HG02642 (cell line): Measurements from ENCODE around the gene RNF215.
"Not testable (repeated sequence)": the region's sequence is repeated elsewhere in the genome, so short reads cannot be mapped to it uniquely, and the experiment has no call there.

Experiments used
- ATAC-seq: cut with Tn5 transposase; IDR thresholded peaks from one replicate; pipeline ENCODE4 v1.9.1; 2021; ENCODE audit warnings: mild to moderate bottlenecking; ENCODE audit not compliant: unreplicated experiment, poor library complexity

Gene RNF215

DNA sequence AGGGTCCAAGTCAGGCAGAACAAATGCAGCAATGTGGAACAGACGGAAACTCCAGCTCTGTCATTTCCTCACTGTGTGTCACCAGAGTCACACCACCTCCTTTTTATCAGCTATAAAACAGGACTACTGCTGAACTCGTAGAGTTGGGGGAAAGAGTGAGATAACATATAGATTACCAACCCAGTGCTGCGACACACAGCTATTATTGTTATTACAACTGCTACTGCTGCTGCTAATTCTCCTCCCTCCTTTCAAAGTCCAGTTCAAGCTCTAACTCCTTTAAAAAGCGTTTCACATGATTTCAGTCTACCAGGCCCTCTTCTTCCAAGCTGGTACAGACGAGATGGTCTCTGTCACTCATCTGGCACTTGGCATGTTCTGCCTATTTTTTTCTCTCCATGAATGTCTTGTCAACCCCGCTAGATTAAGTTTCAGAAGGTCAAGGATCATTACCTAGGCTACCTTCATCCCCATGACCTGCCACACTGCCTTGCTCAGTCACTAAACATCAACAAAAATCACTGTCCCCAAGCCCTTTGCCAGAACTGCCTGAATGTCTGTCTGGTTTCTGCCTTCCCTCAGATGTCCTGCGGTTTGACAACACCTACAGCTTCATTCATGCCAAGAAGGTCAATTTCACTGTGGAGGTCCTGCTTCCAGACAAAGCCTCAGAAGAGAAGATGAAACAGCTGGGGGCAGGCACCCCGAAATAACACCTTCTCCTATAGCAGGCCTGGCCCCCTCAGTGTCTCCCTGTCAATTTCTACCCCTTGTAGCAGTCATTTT is 34.7 kb upstream of the RNF215 start:
- ATAC-seq: no peak

DNA sequence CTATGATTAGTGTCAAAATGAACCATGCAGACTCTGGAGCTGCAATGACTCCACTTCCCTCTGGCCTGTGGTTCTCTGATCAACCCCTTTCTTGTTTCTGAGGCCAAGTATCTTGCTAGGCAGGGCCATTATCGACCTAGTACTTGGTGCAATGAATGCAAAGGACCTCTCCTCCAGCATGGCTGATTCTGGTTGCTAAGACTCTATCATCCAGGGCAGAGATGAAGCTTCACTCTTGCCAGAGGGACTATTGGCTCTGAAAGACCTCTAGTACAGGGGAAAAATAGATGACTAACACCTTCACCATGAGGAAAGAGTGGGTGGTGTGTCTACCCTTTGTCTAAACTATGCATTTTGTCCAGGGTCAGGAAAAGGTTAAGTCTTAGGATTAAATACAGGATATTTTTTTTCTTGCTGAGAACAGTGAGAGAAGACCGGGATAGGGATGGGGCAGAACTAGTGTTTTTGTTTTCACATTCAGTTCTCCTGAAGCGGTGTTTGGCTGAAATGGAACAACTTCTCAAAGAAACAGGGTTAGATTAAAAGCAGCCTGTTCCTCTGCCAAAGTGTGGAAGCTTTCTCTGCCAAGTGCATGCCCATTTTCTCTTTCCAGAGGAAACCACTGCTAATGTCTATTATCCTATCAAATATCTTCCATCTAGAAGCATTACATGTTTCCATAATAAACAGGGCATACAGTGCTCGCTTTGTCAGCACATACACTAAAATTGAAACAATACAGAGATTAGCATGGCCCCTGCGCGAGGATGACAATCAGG is 33.3 kb upstream of the RNF215 start:
- no peak for ATAC-seq

DNA sequence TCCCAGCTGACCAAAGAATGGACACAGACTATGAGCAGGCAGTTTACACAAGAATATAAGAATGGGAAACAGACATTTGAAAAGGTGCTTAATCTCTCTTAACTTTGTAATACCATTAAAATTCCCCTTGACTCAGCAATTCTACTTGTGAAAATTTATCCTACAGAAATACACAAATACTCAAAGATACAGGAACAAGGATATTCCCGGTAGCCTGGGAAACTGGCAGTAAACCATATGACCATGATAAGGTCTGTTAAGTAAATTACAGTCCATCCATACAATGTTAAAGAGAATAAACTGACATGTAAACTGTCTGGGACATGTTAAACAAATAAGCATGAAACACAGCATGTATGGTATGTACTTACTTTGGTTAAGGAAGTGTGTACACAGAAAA is 29.6 kb upstream of the RNF215 start:
- ATAC-seq: no peak

DNA sequence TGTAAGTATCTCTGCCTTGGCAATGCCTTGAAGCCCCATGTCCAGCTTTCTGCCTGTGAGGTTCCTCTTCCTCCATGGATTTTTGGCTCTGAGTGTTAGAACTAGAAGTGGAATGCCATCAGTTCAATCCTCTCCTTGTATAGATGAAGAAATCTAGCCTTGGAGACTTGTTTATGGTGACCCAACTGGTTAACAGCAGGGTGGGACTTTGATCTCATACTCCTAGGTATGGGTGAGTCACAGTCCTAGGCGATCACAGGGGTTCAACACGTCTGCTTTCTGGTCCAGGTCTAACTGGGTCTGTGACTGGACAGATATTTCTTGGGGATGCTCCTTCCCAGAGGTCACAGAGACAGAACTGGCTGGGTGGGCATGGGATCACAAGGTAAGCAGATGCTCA is 29.2 kb upstream of the RNF215 start:
- no peak for ATAC-seq

DNA sequence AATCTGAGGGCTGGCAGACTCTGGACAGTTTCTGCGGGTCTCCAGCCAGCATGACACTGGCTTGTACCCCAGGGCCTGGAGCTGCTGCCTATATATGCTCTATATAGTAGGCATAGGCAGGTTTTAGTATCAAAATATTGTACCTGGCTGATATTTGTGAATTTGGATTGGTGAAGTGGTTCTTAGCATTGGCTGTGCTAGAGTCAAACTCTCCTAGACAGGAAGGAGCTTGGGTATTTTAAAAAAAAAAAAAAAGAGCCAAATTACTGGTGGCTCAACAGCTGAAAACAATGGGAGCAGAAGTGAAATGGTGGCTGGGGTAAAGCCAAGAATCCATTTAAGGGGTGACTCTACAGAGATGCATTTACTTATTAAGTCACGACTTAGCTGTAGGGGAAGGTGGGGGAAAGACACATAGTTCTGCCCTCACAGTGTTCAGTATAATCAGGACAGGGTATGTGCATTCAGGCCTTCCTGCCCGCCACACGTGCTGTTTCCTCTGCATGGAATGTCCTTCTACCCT is 27.4 kb upstream of the RNF215 start:
- no peak for ATAC-seq

DNA sequence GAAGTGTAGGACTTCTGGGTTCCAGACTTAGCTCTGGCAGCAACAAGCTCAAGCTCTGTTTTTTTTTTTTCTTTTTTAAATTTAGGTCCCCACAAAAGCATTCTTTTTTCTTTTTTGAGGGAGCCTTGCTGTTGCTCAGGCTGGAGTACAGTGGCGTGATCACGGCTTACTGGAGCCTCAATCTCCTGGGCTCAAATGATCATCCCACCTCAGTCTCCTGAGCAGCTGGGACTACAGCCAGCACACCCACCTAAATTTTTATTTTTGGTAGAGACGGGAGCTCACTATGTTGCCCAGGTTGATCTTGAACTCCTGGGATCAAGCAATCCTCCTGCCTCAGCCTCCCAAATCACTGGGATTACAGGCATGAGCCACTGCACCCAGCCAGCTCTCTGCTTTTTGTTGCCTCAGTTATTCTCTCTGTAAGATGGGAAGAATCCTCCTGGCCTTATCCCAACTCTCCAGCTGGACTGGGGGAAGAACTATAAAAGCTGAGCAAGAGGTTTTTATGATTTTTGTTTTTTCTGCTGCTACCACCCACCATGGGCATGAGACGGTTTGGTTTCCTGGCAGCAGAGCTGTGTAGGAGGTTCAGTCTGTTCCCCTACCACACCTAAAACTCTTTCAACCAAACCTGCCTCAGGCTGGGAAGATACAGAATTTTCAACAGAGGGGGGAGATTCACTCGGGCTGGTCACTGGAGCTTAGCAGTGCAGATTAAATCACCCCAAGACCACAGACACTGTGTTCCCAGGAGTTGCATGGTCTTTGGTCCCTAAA is 26.7 kb upstream of the RNF215 start:
- no peak for ATAC-seq

DNA sequence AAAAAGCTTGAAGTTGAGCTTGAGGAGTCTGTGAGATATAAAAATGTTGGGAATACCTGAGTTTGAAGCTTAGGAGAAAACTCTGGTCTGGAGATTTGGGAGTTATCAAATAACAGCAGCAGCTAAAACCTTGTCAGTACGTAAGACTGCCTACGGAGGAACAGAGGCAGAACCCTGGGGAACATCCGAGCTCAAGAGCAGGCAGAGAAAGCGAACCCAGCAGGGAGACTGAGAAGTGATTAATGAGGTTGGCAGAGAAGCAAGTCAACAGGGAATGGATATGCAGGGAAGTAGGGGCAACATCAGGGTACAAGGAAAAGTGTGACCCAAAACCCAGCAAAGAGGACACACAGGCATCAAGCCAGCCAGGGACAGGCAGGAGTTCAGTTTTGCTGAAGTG is 25.8 kb upstream of the RNF215 start:
- no peak for ATAC-seq

DNA sequence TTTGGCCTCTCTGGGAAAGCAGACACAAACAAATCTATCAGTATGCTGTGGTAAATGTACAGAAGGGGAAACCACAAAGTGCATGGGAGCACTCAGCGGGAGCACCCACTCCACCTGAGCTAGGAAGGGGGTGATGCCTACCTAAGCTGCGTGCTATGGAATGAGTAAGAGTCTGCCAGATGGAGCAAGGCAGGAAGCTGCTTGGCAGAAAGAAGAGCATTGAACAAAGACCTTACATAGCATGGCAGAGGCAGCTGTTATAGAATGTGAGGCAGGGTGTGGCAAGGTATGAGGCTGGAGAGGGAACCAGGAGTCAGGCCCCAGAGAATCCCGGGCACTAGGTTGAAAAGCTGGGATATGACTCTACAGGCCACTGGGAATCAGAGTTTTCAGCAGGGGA is 24.6 kb upstream of the RNF215 start:
- ATAC-seq: no peak

DNA sequence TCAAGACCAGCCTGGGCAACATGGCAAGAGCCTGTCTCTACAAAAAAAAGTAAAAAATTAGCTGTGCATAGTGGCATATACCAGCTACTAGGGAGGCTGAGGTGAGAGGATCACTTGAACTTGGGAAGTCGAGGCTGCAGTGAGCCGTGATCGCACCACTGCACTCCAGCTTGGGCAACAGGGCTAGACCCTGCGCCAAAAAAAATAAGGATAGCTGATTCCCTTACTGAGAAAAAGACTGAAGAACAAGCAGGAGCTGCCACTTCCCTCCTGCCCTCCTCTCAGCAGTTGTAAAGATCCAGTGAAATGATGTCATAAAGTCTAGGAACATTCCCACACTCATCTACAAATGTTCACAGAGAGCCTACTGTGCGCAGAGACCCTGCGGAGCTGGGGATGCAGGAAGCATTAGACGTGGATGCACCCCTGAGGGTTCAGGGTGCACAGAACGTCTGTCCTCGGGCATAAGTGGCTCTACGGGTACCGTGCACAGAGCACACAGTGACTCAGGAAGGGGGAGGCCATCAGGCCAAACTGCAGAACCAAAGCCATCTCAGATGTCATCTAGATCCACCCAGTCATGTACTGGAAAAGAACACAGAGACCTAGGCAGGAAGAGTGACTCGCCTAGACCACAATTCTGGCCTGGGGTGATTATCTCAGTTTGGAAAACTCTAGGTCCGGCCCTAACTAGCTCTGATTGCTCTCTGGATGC is 21.3 kb upstream of the RNF215 start:
- no peak for ATAC-seq

DNA sequence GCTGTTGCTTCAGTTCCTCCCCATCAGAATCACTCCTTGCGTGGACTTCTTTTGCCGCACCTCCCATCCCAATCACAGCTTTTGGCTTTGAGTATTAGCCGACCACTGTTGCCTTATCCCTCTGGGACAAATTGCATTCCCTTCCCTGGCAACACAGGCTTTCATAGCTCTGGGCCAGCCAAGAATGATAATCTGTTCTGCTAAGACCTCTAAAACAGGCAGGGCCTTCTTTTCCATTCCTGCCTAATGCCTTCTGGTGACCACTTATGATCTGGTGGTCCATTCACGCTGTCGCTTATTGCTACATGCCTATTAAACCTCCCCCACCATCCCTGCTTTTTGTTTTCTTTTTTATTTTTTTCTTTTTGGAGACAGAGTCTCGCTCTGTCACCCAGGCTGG is 19.2 kb upstream of the RNF215 start:
- ATAC-seq: no peak

DNA sequence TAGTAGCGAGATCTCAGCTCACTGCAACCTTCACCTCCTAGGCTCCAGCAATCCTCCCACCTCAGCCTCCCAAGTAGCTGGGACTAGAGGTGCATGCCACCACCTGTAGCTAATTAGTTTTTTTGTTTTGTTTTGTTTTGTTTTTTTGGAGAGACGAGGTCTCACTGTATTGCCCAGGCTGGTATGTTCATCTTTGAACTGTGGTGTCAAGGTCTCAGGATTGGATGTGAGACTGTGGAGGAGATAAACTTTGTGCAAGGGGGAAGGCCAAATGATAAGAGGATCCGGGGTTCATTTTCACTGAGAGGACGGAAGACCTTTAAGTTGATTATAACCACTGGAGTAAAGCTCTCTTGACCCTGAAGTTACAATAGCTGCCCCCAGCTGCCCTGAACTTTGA is 18.5 kb upstream of the RNF215 start:
- ATAC-seq: no peak

DNA sequence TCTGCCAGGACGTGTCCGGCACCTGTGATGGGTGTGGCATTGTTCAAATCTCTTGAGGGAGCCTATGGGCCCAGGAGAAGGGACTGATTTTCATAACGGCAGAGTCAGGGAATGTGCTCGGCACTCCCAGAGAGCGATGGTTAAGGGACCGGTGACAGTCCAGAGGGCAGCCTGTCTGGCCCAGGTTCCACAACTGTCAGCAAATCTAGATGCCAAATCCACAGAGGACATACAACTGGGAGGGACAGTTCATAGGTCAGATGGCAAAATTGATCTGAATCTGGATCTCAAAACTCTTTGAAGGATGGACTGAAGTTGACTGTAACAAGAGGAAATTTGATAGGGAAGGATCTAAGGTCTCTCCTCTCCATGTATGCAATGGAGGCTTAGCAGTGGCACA is 17.1 kb upstream of the RNF215 start:
- no peak for ATAC-seq

DNA sequence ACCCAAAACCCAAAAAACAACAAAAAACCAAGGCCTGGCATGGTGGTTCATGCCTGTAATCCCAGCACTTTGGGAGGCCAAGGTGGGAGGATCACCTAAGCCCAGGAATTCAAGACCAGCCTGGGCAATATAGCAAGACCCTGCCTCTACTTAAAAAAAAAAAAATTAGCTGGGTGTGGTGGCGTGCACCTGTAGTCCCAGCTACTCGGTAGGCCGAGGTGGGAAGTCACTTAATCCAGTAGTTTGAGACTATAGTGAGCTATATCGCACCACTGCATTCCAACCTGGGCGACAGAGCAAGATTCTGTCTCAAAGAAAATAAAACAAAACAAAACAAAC is 15.5 kb upstream of the RNF215 start:
- ATAC-seq: not testable (repeated sequence)

DNA sequence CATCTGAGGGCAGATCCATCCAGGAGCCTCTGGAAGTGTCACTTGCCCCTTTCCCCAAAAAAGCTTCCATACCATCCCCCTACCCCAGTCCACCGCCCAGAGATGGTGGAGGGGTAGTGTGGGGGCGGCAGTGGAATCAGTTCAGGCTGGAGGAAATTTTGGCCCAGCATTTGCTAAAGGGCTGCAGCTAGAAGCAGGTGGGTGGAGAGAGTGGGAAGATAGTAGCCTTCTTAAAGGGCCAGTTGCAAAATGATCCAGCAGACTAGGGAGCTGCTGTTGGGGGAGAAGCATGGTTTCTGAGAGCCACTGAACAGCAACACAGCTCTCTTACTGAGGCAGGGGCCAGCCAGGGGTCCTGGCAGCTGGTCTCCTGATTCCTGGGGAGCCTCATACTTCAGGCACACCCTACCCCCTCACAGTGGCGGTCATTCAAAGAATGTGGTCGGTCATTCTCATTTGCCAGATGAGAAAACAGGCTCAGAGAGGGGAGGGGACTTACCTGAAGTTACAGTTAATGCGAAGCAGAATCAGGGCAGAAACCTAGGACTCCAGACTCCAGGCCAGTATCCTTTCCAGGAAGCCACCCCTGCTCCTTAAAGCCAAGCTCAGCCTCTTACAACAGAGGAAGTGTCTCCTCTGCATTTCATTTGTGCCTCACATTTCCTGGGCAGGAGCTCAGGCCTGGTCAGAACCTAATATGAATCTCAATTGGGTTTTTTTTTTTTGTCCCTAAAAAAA is 15.0 kb upstream of the RNF215 start:
- ATAC-seq: no peak

DNA sequence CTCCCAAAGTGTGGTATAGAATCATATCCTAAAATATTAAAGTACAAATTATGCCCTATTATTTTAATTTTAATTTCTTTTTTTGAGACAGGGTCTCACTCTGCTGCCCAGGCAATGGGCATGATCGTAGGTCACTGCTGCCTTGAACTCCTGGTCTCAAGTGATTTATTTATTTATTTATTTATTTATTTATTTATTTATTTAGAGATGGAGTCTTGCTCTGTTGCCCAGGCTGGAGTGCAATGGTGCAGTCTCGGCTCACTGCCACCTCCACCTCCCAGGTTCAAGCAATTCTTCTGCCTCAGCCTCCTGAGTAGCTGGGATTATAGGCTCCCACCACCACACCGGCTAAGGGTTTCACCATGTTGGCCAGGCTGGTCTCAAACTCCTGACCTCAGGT is 13.8 kb upstream of the RNF215 start:
- not testable (repeated sequence) for ATAC-seq

DNA sequence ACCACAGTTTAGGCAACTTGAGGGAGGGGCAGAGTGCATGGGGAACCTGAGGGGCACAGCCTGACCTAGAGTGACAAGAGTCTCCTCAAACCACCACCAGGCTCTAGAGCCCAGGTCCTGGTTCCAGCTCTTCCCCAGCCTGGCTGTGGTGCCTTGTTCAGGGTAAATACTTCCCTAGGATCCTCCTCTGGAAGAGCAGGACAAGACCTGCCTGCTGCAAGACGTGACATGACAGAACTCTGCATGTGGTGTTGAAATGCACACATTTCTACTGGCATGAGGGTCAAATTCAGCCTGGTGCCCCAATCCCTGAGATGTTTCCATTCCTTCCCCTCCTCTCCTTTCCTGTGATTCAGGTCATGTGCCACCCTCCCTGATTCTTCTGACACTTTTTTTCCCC is 12.9 kb upstream of the RNF215 start:
- no peak for ATAC-seq

DNA sequence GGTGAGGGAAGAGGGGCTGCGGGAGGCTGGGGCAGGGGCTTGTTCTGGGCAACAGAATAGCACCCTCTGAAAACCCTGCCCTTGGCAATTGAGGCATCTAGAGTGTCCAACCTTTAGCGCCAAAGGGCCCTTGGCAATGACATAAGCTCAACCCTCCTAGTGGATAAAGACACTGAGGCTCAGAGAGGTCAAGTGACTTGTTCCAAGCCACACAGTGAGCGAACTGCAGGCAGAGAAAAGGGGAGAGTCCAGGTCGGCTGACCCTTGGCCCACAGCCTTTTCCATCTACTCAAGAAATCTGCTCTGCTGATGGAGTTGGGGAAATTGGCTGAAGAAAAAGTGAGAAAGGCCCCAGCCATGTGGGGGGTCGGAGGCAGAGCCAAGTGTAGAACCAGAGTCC is 12.5 kb upstream of the RNF215 start:
- no peak for ATAC-seq

DNA sequence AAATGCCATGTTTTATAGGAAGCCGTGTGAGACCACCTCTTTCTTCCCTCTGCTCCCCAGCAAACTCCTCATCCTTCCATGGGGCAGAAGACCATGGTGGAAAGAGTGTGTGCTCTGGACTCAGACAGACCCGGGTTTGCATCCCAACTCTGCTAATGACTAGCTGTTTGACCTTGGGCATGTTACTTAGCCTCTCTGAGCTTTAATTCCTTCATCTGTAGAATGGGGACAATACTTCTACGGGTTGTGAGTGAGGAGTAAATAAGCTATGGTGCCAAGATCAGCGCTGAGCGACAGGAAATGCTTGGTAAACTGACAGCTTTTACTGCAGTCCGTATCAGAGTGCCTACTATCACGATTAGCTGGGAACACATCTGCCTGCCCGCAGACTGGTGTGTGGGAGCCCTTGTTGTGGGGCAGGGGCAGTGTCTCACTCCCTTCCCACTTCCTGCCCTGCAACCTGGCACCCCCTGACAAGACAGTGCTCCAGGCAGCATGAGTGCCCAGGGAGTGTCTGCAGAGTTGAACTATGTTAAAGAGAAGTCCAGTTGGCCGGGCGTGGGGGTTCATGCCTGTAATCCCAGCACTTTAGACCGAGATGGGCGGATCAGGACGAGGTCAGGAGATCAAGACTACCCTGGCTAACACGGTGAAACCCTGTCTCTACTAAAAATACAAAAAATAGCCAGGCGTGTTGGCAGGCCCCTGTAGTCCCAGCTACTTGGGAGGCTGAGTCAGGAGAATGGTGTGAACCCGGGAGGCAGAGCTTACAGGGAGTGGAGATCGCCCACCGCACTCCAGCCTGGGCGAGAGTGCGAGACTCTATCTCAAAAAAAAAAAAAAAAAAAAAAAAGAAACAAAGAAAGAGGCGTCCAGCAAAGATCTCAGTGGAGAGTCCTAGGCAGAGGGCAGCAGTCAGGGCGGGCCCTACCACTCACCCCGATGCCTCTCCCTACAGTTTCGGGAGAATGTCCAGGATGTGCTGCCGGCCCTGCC is 11.8 kb upstream of the RNF215 start:
- ATAC-seq: no peak
